HepG2 (cell line): ENCODE measurements around the gene SART1. TPM values are rescaled to one million over a fixed set of nuclear protein-coding genes. Genes with fewer than 3 reads are reported as not detected.
A peak's percentile ranks its signal among the peaks of the same experiment; 100 is the strongest.

Experiments
- ATAC-seq: fragments of 200-7000 bp; cut with Tn5 transposase; 3 replicates; pipeline ENCODE4 v1.9.1; 2020; ENCODE audit warnings: mild to moderate bottlenecking, moderate library complexity
- BruUV-seq: library from RNA; stranded (reverse); fragments of 400-500 nt; replicated peaks from 2 replicates; lab custom pipeline; 2021; lab: Mats Ljungman, UMichigan
- CTCF ChIA-PET: fragments of 300-600 bp; formaldehyde crosslinking; extraction: SDS; loops from one replicate; lab custom pipeline; 2021; ENCODE audit warnings: low total read pairs, inconsistent platforms, low intra/inter-chr PET ratio; lab: Yijun Ruan, JAX
- POLR2A ChIA-PET: fragments of 350-600 bp; sonication (Branson Sonifier 250); formaldehyde crosslinking; loops from one replicate; lab custom pipeline; 2020; ENCODE audit warnings: antibody characterized with exemption, inconsistent platforms; lab: Yijun Ruan, JAX
- DNase-seq: peaks from one replicate; pipeline ENCODE4 v3.0.0-alpha.2; 2015; ENCODE audit warnings: low spot score
- FAIRE-seq: peaks from 3 replicates; lab custom pipeline; 2011; peaks lifted over from hg19 to GRCh38; lab: Jason Lieb, UNC
- H2AFZ ChIP-seq: one replicate; pipeline ENCODE4 v1.6.1; 2011; ENCODE audit warnings: low read length, inconsistent platforms
- H3K27ac ChIP-seq: fragments of 300-600 bp; 3 replicates; pipeline ENCODE4 v1.8.0; 2011; ENCODE audit warnings: mixed run types, mild to moderate bottlenecking, mixed read lengths, low read length, inconsistent platforms; ENCODE audit not compliant: insufficient read depth; ENCODE audit errors: extremely low read length
- H3K27me3 ChIP-seq, 2 experiments: fragments of 200-600 bp in 1 of 2; 2 replicates in 1 of 2; 3 replicates in 1 of 2; pipeline versions ENCODE4 v1.6.0 to v1.8.0; 2011; ENCODE audit warnings: low read length in 2 of 2, mild to moderate bottlenecking in 2 of 2, moderate library complexity in 2 of 2, inconsistent platforms in 1 of 2; ENCODE audit not compliant: insufficient read depth in 2 of 2, control insufficient read depth in 1 of 2
- H3K36me3 ChIP-seq, 2 experiments: fragments of 200-600 bp in 1 of 2; replicated peaks in 1 of 2; 2 replicates in 1 of 2; 3 replicates in 1 of 2; pipeline versions ENCODE4 v1.5.1 to v1.8.0; 2011; ENCODE audit warnings: low read length in 2 of 2, inconsistent platforms in 1 of 2; ENCODE audit not compliant: insufficient read depth in 2 of 2, control insufficient read depth in 1 of 2
- H3K4me1 ChIP-seq: 2 replicates; pipeline ENCODE4 v1.5.1; 2012; ENCODE audit warnings: low read length, inconsistent platforms; ENCODE audit not compliant: insufficient read depth
- H3K4me2 ChIP-seq: 2 replicates; pipeline ENCODE4 v1.6.0; 2011; ENCODE audit warnings: low read depth, low read length, inconsistent platforms
- H3K4me3 ChIP-seq, 3 experiments: fragments of 200-600 bp in 1 of 3; sonication (generic), shearing (Covaris generic) in 1 of 3; replicated peaks in 1 of 3; 2 replicates each; pipeline ENCODE4 v1.5.1; 2011 to 2016; ENCODE audit warnings: low read length in 3 of 3, inconsistent platforms in 2 of 3, low read depth in 2 of 3, mild to moderate bottlenecking in 2 of 3, control low read depth in 1 of 3, mixed read lengths in 1 of 3; ENCODE audit not compliant: insufficient read depth in 1 of 3
- H3K79me2 ChIP-seq: one replicate; pipeline ENCODE4 v1.6.1; 2011; ENCODE audit warnings: low read length, inconsistent platforms; ENCODE audit not compliant: insufficient read depth
- H3K9ac ChIP-seq: 2 replicates; pipeline ENCODE4 v1.6.0; 2011; ENCODE audit warnings: mild to moderate bottlenecking, low read depth, low read length, inconsistent platforms; ENCODE audit not compliant: insufficient read depth
- H3K9me3 ChIP-seq: 2 replicates; pipeline ENCODE4 v1.5.1; 2012; ENCODE audit warnings: mild to moderate bottlenecking, low read length
- H4K20me1 ChIP-seq: 2 replicates; pipeline ENCODE4 v1.6.0; 2011; ENCODE audit warnings: inconsistent platforms, mild to moderate bottlenecking, low read length, moderate library complexity; ENCODE audit not compliant: insufficient read depth
- AGO2 ChIP-seq: fragments of 200-400 bp; formaldehyde crosslinking; optimal IDR thresholded peaks from 2 replicates; pipeline ENCODE3; 2017; ENCODE audit warnings: mild to moderate bottlenecking, low read depth, low read length, moderate library complexity
- MAFG ChIP-seq: sonication (generic); formaldehyde crosslinking; IDR thresholded peaks from 2 replicates; pipeline ENCODE4 v1.5.1; 2020; ENCODE audit warnings: mild to moderate bottlenecking, missing genetic modification reagents
- NFAT5 ChIP-seq: sonication (generic); formaldehyde crosslinking; IDR thresholded peaks from 2 replicates; pipeline ENCODE4 v1.4.0; 2020; ENCODE audit warnings: missing genetic modification reagents
- RBFOX2 ChIP-seq: fragments of 200-400 bp; formaldehyde crosslinking; IDR thresholded peaks from 2 replicates; pipeline ENCODE4 v1.6.1; 2017; ENCODE audit warnings: low read depth, mild to moderate bottlenecking, low read length
- TEAD2 ChIP-seq: sonication (generic); formaldehyde crosslinking; IDR thresholded peaks from 2 replicates; pipeline ENCODE4 v1.9.0; 2021; ENCODE audit warnings: missing genetic modification reagents
- WGBS: methylation state at CpG from one replicate; pipeline ENCODE4 v1.1.6; 2017; ENCODE audit warnings: low lambda C conversion rate; 5-methylcytosine and 5-hydroxymethylcytosine counted together
- in situ Hi-C: cut with HindIII; loops from 2 replicates; pipeline ENCODE4 v1.10.0; 2017; ENCODE audit warnings: low pct_unique_long_range_greater_than_20kb; ENCODE audit not compliant: extremely low pct_ligation_motif_present
- intact Hi-C: fragments of 100-400 bp; cut with micrococcal nuclease; formaldehyde crosslinking; loops from one replicate; pipeline ENCODE4 v1.10.0; 2022; ENCODE audit not compliant: unreplicated experiment
- polyA plus RNA-seq, 8 experiments: library from polyadenylated mRNA; depleted of rRNA in 3 of 8; stranded (reverse) in 7 of 8; unstranded in 1 of 8; fragments of >200 nt; fragmentation: Illumina TruSeq in 4 of 8; extraction: Trizol in 4 of 8; gene quantifications; 2 replicates each; pipeline versions ENCODE4 v1.2.1 to v1.2.3, GENCODE V29; 2011 to 2016; ENCODE audit warnings: low read depth in 4 of 8, missing spikeins in 1 of 8, mixed read lengths in 1 of 8; ENCODE audit not compliant: insufficient read depth in 1 of 8
- total RNA-seq, 5 experiments: library from RNA; depleted of rRNA; stranded (reverse); fragments of >200 nt; fragmentation: Illumina TruSeq; extraction: Trizol; gene quantifications; 2 replicates each; pipeline ENCODE4 v1.2.3, GENCODE V29; 2016; ENCODE audit warnings: low read depth in 1 of 5

The SART1 gene
- total and polyA plus RNA-seq, 2 of the 13 experiments (the other 11 are each of a cell fraction or from before 2014, with no cell fraction given) = 11.3 to 22.5 TPM

GRCh38 chr11:65976216-65977176 lies 15.0 kb downstream of the SART1 start:
- Histone ChIP-seq H3K4me2 (no peak overlapping the region), H3K9ac (no peak overlapping the region), H3K4me3 (no peak overlapping the region), H2AFZ (no peak overlapping the region), H3K27ac (no peak overlapping the region), H3K27me3 (no peaks in the 10 kb centered on the region), H3K79me2 (no peaks in the 10 kb centered on the region), H3K9me3 (no peaks in the 10 kb centered on the region), H3K36me3 (peaks cover 5 to 24% of the 10 kb centered on the region in 2 experiments), H3K4me1 (no peaks in the 10 kb centered on the region), H4K20me1 (no peaks in the 10 kb centered on the region)
- BruUV-seq = no TSS peak
- TF ChIP-seq MAFG (CRISPR knock-in tag) (no peak), TEAD2 (no peak), NFAT5 (CRISPR knock-in tag) (no peak), RBFOX2 (peak; percentile 42; the same call in 1 of the 2 replicates), AGO2 (peak; percentile 57)
- FAIRE-seq (no peak), ATAC-seq (no peak), DNase-seq (no peak)
- in situ Hi-C loops (no loop called here), intact Hi-C loops (no loop called here)
- ChIA-PET CTCF (no interaction called here), POLR2A (no interaction called here)
- WGBS = 92% methylated on average over 43 of the region's 43 CpGs
